HepG2 (cell line): ENCODE measurements around the gene CEP43. TPM values are rescaled to one million over a fixed set of nuclear protein-coding genes. Genes with fewer than 3 reads are reported as not detected.
A peak's percentile ranks its signal among the peaks of the same experiment; 100 is the strongest.

ENCODE experiments used
- CHD2 ChIP-seq: IDR thresholded peaks from 2 replicates; pipeline ENCODE4 v1.6.1; 2011; ENCODE audit warnings: low read depth, low read length, improper control_type of control experiment
- ELF1 ChIP-seq: sonication (generic); formaldehyde crosslinking; IDR thresholded peaks from 2 replicates; pipeline ENCODE4 v1.4.0; 2020; ENCODE audit warnings: missing genetic modification reagents
- EP300 ChIP-seq, 3 experiments: sonication (generic) in 1 of 3; formaldehyde crosslinking in 1 of 3; IDR thresholded peaks; 2 replicates each; pipeline versions ENCODE4 v1.5.1 to v1.6.1; 2011 to 2020; ENCODE audit warnings: low read depth in 2 of 3, low read length in 2 of 3, borderline replicate concordance in 1 of 3, improper control_type of control experiment in 1 of 3, mild to moderate bottlenecking in 1 of 3, missing genetic modification reagents in 1 of 3, moderate library complexity in 1 of 3
- MTF1 ChIP-seq: sonication (generic); formaldehyde crosslinking; IDR thresholded peaks from 2 replicates; pipeline ENCODE4 v1.5.0; 2020; ENCODE audit warnings: missing genetic modification reagents
- PCBP1 ChIP-seq: fragments of 200-400 bp; formaldehyde crosslinking; IDR thresholded peaks from 2 replicates; pipeline ENCODE4 v1.6.1; 2017; ENCODE audit warnings: mild to moderate bottlenecking, low read depth, low read length, borderline replicate concordance
- PHB2 ChIP-seq: fragments of 450-650 bp; IDR thresholded peaks from 2 replicates; pipeline ENCODE4 v1.6.1; 2018; ENCODE audit not compliant: partially characterized antibody
- SIX1 ChIP-seq: sonication (generic); formaldehyde crosslinking; IDR thresholded peaks from 2 replicates; pipeline ENCODE4 v1.4.0; 2020; ENCODE audit warnings: missing genetic modification reagents, borderline replicate concordance
- SP140L ChIP-seq: sonication (generic); formaldehyde crosslinking; IDR thresholded peaks from 2 replicates; pipeline ENCODE4 v1.4.0; 2020; ENCODE audit warnings: missing genetic modification reagents, borderline replicate concordance
- ZBTB8A ChIP-seq: sonication (generic); formaldehyde crosslinking; IDR thresholded peaks from 2 replicates; pipeline ENCODE4 v1.4.0; 2020; ENCODE audit warnings: mild to moderate bottlenecking, low read depth, missing genetic modification reagents, borderline replicate concordance
- ZC3H13 ChIP-seq: sonication (generic); formaldehyde crosslinking; IDR thresholded peaks from 2 replicates; pipeline ENCODE4 v1.8.1; 2023; ENCODE audit warnings: mild to moderate bottlenecking, missing genetic modification reagents, moderate library complexity
- ZFP82 ChIP-seq: sonication (generic); formaldehyde crosslinking; IDR thresholded peaks from 2 replicates; pipeline ENCODE4 v1.5.1; 2020; ENCODE audit warnings: mild to moderate bottlenecking, missing genetic modification reagents, borderline replicate concordance
- ZNF337 ChIP-seq: sonication (generic); formaldehyde crosslinking; IDR thresholded peaks from 2 replicates; pipeline ENCODE4 v1.5.1; 2020; ENCODE audit warnings: missing genetic modification reagents, low read depth, mild to moderate bottlenecking, borderline replicate concordance
- ZNF367 ChIP-seq: sonication (generic); formaldehyde crosslinking; IDR thresholded peaks from 2 replicates; pipeline ENCODE4 v1.4.0; 2020; ENCODE audit warnings: missing genetic modification reagents, borderline replicate concordance
- ZNF430 ChIP-seq: sonication (generic); formaldehyde crosslinking; IDR thresholded peaks from 2 replicates; pipeline ENCODE4 v1.9.0; 2021; ENCODE audit warnings: mild to moderate bottlenecking, missing genetic modification reagents
- ZNF674 ChIP-seq: sonication (generic); formaldehyde crosslinking; IDR thresholded peaks from 2 replicates; pipeline ENCODE4 v1.5.0; 2020; ENCODE audit warnings: low read depth, mild to moderate bottlenecking, missing genetic modification reagents
- ZNF776 ChIP-seq: sonication (generic); formaldehyde crosslinking; IDR thresholded peaks from 2 replicates; pipeline ENCODE4 v1.4.0; 2020; ENCODE audit warnings: mild to moderate bottlenecking, missing genetic modification reagents
- ZNF841 ChIP-seq: sonication (generic); formaldehyde crosslinking; IDR thresholded peaks from 2 replicates; pipeline ENCODE4 v1.8.1; 2023; ENCODE audit warnings: missing genetic modification reagents, borderline replicate concordance
- polyA plus RNA-seq, 8 experiments: library from polyadenylated mRNA; depleted of rRNA in 3 of 8; stranded (reverse) in 7 of 8; unstranded in 1 of 8; fragments of >200 nt; fragmentation: Illumina TruSeq in 4 of 8; extraction: Trizol in 4 of 8; gene quantifications; 2 replicates each; pipeline versions ENCODE4 v1.2.1 to v1.2.3, GENCODE V29; 2011 to 2016; ENCODE audit warnings: low read depth in 4 of 8, missing spikeins in 1 of 8, mixed read lengths in 1 of 8; ENCODE audit not compliant: insufficient read depth in 1 of 8
- total RNA-seq, 5 experiments: library from RNA; depleted of rRNA; stranded (reverse); fragments of >200 nt; fragmentation: Illumina TruSeq; extraction: Trizol; gene quantifications; 2 replicates each; pipeline ENCODE4 v1.2.3, GENCODE V29; 2016; ENCODE audit warnings: low read depth in 1 of 5
- TF ChIP-seq, protein P1 (sequence below): IDR thresholded peaks from 2 replicates; pipeline ENCODE4 v1.6.1; 2016; ENCODE audit warnings: low read depth, borderline replicate concordance
- TF ChIP-seq, protein P2 (sequence below): sonication (generic); formaldehyde crosslinking; IDR thresholded peaks from 2 replicates; pipeline ENCODE4 v1.5.0; 2020; ENCODE audit warnings: missing genetic modification reagents
- TF ChIP-seq, protein P3 (sequence below): sonication (generic); formaldehyde crosslinking; IDR thresholded peaks from 2 replicates; pipeline ENCODE4 v1.4.0; 2020; ENCODE audit warnings: missing genetic modification reagents
- TF ChIP-seq, protein P4 (sequence below): sonication (generic); formaldehyde crosslinking; IDR thresholded peaks from 2 replicates; pipeline ENCODE4 v1.4.0; 2020; ENCODE audit warnings: mild to moderate bottlenecking, missing genetic modification reagents
- TF ChIP-seq, protein P5 (sequence below): sonication (generic); formaldehyde crosslinking; IDR thresholded peaks from 2 replicates; pipeline ENCODE4 v1.5.0; 2020; ENCODE audit warnings: mild to moderate bottlenecking, missing genetic modification reagents

CEP43 gene
- total and polyA plus RNA-seq, 2 of the 13 experiments (the other 11 are each of a cell fraction or from before 2014, with no cell fraction given), result 29.3 to 73.9 TPM

DNA sequence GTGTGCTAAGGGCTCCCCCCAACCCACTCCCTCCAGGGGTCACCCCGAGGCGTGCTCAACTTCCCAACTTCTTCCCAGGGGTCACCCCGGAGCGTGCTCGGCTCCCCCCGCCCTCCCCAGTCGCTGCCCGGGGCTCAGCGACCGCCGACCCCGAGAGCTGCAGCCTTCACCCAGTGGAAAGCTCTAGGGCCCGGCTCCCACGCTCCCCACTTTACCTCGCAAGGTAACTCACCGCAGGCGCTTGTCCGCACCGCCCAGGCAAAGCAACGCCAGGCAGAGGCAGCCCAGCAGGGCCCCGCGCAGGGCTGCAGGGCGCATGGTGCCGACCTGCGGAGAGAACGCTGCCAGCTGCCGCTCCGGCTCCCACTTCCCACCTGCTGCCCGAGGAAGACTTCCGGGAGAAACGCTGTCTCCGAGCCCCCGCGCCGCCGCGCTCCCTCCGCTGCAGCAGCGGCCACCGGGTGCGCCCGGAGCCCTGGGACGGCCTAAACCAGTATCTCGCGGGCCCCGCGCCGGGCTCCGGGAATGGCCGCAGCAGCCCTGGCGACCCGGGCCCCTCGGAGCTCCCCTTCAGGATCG, 43.2 kb upstream of the CEP43 start (continued):
- TF ChIP-seq ZNF776 (CRISPR knock-in tag), result 0 out of 2 replicates have a peak, but pooled peaks have one; percentile 40
- TF ChIP-seq, protein P1, sequence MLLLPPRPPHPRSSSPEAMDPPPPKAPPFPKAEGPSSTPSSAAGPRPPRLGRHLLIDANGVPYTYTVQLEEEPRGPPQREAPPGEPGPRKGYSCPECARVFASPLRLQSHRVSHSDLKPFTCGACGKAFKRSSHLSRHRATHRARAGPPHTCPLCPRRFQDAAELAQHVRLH (CRISPR knock-in tag), result no peak
- no peak for TF ChIP-seq MTF1 (CRISPR knock-in tag)
- TF ChIP-seq ZNF337 (CRISPR knock-in tag), result 0 out of 2 replicates have a peak, but pooled peaks have one; percentile 55
- TF ChIP-seq PCBP1, result no peak
- TF ChIP-seq, protein P2, sequence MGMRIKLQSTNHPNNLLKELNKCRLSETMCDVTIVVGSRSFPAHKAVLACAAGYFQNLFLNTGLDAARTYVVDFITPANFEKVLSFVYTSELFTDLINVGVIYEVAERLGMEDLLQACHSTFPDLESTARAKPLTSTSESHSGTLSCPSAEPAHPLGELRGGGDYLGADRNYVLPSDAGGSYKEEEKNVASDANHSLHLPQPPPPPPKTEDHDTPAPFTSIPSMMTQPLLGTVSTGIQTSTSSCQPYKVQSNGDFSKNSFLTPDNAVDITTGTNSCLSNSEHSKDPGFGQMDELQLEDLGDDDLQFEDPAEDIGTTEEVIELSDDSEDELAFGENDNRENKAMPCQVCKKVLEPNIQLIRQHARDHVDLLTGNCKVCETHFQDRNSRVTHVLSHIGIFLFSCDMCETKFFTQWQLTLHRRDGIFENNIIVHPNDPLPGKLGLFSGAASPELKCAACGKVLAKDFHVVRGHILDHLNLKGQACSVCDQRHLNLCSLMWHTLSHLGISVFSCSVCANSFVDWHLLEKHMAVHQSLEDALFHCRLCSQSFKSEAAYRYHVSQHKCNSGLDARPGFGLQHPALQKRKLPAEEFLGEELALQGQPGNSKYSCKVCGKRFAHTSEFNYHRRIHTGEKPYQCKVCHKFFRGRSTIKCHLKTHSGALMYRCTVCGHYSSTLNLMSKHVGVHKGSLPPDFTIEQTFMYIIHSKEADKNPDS (CRISPR knock-in tag), result 0 out of 2 replicates have a peak, but pooled peaks have one; percentile 15
- TF ChIP-seq, protein P3, sequence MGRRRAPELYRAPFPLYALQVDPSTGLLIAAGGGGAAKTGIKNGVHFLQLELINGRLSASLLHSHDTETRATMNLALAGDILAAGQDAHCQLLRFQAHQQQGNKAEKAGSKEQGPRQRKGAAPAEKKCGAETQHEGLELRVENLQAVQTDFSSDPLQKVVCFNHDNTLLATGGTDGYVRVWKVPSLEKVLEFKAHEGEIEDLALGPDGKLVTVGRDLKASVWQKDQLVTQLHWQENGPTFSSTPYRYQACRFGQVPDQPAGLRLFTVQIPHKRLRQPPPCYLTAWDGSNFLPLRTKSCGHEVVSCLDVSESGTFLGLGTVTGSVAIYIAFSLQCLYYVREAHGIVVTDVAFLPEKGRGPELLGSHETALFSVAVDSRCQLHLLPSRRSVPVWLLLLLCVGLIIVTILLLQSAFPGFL (CRISPR knock-in tag), result 0 out of 2 replicates have a peak, but pooled peaks have one; percentile 19
- peak; percentile 99; the same call in 1 of the 2 replicates for TF ChIP-seq ZFP82 (CRISPR knock-in tag)
- TF ChIP-seq ZNF841 (CRISPR knock-in tag), result peak; percentile 79
- peak in 1 of 2 experiments; percentile 2; a peak in 1 of 4 replicates for TF ChIP-seq EP300 (IDR thresholded peaks at IDR 0.05; ENCODE audit: low read depth in 2 of 2, low read length in 2 of 2)
- TF ChIP-seq EP300 (CRISPR knock-in tag; IDR thresholded peaks at IDR 0.05; ENCODE audit: borderline replicate concordance), result no peak
- no peak for TF ChIP-seq ELF1 (CRISPR knock-in tag)
- TF ChIP-seq, protein P4, sequence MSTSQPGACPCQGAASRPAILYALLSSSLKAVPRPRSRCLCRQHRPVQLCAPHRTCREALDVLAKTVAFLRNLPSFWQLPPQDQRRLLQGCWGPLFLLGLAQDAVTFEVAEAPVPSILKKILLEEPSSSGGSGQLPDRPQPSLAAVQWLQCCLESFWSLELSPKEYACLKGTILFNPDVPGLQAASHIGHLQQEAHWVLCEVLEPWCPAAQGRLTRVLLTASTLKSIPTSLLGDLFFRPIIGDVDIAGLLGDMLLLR (CRISPR knock-in tag), result peak; percentile 24; the same call in 1 of the 2 replicates
- no peak for TF ChIP-seq ZNF367 (CRISPR knock-in tag)
- TF ChIP-seq SIX1 (CRISPR knock-in tag), result no peak
- peak; percentile 79 for TF ChIP-seq CHD2
- TF ChIP-seq SP140L (CRISPR knock-in tag), result 0 out of 2 replicates have a peak, but pooled peaks have one; percentile 24
- no peak for TF ChIP-seq PHB2
- TF ChIP-seq ZBTB8A, result 0 out of 2 replicates have a peak, but pooled peaks have one; percentile 62
- TF ChIP-seq ZC3H13, result no peak; the same call in 1 of the 2 replicates
- no peak for TF ChIP-seq ZNF430 (CRISPR knock-in tag)
- TF ChIP-seq, protein P5, sequence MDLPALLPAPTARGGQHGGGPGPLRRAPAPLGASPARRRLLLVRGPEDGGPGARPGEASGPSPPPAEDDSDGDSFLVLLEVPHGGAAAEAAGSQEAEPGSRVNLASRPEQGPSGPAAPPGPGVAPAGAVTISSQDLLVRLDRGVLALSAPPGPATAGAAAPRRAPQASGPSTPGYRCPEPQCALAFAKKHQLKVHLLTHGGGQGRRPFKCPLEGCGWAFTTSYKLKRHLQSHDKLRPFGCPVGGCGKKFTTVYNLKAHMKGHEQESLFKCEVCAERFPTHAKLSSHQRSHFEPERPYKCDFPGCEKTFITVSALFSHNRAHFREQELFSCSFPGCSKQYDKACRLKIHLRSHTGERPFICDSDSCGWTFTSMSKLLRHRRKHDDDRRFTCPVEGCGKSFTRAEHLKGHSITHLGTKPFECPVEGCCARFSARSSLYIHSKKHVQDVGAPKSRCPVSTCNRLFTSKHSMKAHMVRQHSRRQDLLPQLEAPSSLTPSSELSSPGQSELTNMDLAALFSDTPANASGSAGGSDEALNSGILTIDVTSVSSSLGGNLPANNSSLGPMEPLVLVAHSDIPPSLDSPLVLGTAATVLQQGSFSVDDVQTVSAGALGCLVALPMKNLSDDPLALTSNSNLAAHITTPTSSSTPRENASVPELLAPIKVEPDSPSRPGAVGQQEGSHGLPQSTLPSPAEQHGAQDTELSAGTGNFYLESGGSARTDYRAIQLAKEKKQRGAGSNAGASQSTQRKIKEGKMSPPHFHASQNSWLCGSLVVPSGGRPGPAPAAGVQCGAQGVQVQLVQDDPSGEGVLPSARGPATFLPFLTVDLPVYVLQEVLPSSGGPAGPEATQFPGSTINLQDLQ (CRISPR knock-in tag), result peak; percentile 70; the same call in 1 of the 2 replicates
- 0 out of 2 replicates have a peak, but pooled peaks have one; percentile 21 for TF ChIP-seq ZNF674
